Mucosa of gallbladder (tissue), 1 donor: ENCODE measurements around the gene AUTS2. TPM values are rescaled to one million over a fixed set of nuclear protein-coding genes. Genes with fewer than 3 reads are reported as not detected.
"Not testable (repeated sequence)": the region's sequence is repeated elsewhere in the genome, so short reads cannot be mapped to it uniquely, and the experiment has no call there.

Experiments
- DNase-seq: peaks from one replicate; pipeline ENCODE4 v3.0.0-alpha.2; 2020; ENCODE audit warnings: low spot score
- total RNA-seq: library from RNA; stranded (reverse); gene quantifications from one replicate; pipeline ENCODE4 v1.2.1, GENCODE V29; 2021
- donor health status: DM: no; HTN: no; CAD: no.

AUTS2 gene
- total RNA-seq, 1 donor from 2014 or later = 50.1 TPM

- no peak for DNase-seq
These were observed 749.4 kb downstream of the AUTS2 start for GRCh38 chr7:70347463-70348254.

- DNase-seq = no peak
These were observed 750.8 kb downstream of the AUTS2 start for GRCh38 chr7:70349031-70349430.

- no peak for DNase-seq
These were observed 751.5 kb downstream of the AUTS2 start for GRCh38 chr7:70349819-70350218.

- DNase-seq = peak; percentile 11
These were observed 753.8 kb downstream of the AUTS2 start for GRCh38 chr7:70352088-70352487.

- DNase-seq = no peak
These were observed 754.6 kb downstream of the AUTS2 start for GRCh38 chr7:70352906-70353305.

- DNase-seq = no peak
These were observed 755.2 kb downstream of the AUTS2 start for GRCh38 chr7:70353330-70353945.

GRCh38 chr7:70353946-70354335 lies 755.7 kb downstream of the AUTS2 start:
- DNase-seq = no peak

- no peak for DNase-seq
These were observed 756.3 kb downstream of the AUTS2 start for GRCh38 chr7:70354409-70355169.

- DNase-seq = no peak
These were observed 757.1 kb downstream of the AUTS2 start for GRCh38 chr7:70355198-70356020.

- DNase-seq = no peak
These were observed 758.0 kb downstream of the AUTS2 start for GRCh38 chr7:70356085-70356786.

- DNase-seq = no peak
These were observed 758.6 kb downstream of the AUTS2 start for GRCh38 chr7:70356787-70357328.

GRCh38 chr7:70360557-70360956 lies 762.3 kb downstream of the AUTS2 start:
- DNase-seq = no peak

- no peak for DNase-seq
These were observed 763.5 kb downstream of the AUTS2 start for GRCh38 chr7:70361821-70362220.

GRCh38 chr7:70364393-70364792 lies 766.1 kb downstream of the AUTS2 start:
- not testable (repeated sequence) for DNase-seq

- no peak for DNase-seq
These were observed 773.4 kb downstream of the AUTS2 start for GRCh38 chr7:70371652-70372051.

- DNase-seq = no peak
These were observed 774.7 kb downstream of the AUTS2 start for GRCh38 chr7:70372768-70373515.

- DNase-seq = no peak
These were observed 776.7 kb downstream of the AUTS2 start for GRCh38 chr7:70374772-70375533.

GRCh38 chr7:70376561-70377031 lies 778.3 kb downstream of the AUTS2 start:
- DNase-seq = no peak

GRCh38 chr7:70377957-70378356 lies 779.7 kb downstream of the AUTS2 start:
- DNase-seq = no peak
